ENCODE results near the gene APIP. TPM values are rescaled to one million over a fixed set of nuclear protein-coding genes. Genes with fewer than 3 reads are reported as not detected.

APIP gene
- total RNA-seq, 1 donor from 2014 or later, result 13.0 TPM

DNA sequence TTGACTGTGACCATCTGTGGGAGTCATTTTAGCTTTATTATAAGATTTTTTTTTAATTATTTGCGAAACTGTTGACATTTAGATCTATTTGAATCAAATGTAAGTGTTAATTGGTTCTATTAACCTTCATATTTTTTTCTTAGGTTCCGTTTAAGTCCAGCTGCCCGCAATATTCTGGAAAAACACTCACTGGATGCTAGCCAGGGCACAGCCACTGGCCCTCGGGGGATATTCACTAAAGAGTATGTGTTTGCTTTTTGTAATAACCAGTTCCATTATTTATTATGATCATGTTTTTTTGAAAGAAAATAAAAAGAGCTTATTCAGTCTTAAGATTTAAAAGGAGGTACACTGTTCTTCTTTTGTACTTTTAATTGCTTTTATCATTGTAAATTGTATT, 44.1 kb upstream of the APIP start:
- TF ChIP-seq, protein P1, sequence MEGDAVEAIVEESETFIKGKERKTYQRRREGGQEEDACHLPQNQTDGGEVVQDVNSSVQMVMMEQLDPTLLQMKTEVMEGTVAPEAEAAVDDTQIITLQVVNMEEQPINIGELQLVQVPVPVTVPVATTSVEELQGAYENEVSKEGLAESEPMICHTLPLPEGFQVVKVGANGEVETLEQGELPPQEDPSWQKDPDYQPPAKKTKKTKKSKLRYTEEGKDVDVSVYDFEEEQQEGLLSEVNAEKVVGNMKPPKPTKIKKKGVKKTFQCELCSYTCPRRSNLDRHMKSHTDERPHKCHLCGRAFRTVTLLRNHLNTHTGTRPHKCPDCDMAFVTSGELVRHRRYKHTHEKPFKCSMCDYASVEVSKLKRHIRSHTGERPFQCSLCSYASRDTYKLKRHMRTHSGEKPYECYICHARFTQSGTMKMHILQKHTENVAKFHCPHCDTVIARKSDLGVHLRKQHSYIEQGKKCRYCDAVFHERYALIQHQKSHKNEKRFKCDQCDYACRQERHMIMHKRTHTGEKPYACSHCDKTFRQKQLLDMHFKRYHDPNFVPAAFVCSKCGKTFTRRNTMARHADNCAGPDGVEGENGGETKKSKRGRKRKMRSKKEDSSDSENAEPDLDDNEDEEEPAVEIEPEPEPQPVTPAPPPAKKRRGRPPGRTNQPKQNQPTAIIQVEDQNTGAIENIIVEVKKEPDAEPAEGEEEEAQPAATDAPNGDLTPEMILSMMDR (IDR thresholded peaks at IDR 0.05; ENCODE audit: unreplicated experiment), result no peak
- Mint-ChIP-seq H3K4me3 (ENCODE audit: unreplicated experiment) (no peak overlapping the region), H3K27me3 (ENCODE audit: unreplicated experiment) (no peaks in the 10 kb centered on the region), H3K36me3 (ENCODE audit: low read depth, unreplicated experiment) (no peaks in the 10 kb centered on the region), H3K9me3 (ENCODE audit: unreplicated experiment) (no peaks in the 10 kb centered on the region), H3K27ac (ENCODE audit: unreplicated experiment) (no peak overlapping the region), H3K4me1 (ENCODE audit: unreplicated experiment) (no peaks in the 10 kb centered on the region)
- no peak for DNase-seq (ENCODE audit: low spot score)

DNA sequence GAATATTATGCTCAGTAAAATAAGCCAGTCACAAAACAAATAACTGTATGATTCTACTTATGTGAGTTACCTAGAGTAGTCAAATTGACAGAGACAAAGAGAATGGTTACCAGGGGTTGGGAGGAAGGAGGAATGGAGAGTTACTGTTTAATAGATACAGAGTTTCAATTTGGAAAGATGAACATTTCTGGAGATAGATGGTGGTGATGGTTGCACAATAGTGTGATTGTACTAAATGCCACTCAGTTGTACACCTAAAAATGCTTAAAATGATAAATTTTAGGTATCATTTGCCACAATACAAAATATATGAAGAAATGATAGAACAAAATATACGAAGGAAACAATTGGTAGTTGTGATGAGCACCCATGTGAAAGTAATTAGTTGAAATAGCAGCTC, 43.6 kb upstream of the APIP start:
- DNase-seq (ENCODE audit: low spot score), result no peak
- no peaks in the 10 kb centered on the region for H3K4me1 Mint-ChIP-seq (ENCODE audit: unreplicated experiment)
- no peaks in the 10 kb centered on the region for H3K36me3 Mint-ChIP-seq (ENCODE audit: low read depth, unreplicated experiment)
- H3K27me3 Mint-ChIP-seq (ENCODE audit: unreplicated experiment), result no peaks in the 10 kb centered on the region
- no peak overlapping the region for H3K27ac Mint-ChIP-seq (ENCODE audit: unreplicated experiment)
- H3K9me3 Mint-ChIP-seq (ENCODE audit: unreplicated experiment), result no peaks in the 10 kb centered on the region
- TF ChIP-seq, protein P1 (IDR thresholded peaks at IDR 0.05; ENCODE audit: unreplicated experiment), result no peak
- no peak overlapping the region for H3K4me3 Mint-ChIP-seq (ENCODE audit: unreplicated experiment)

DNA sequence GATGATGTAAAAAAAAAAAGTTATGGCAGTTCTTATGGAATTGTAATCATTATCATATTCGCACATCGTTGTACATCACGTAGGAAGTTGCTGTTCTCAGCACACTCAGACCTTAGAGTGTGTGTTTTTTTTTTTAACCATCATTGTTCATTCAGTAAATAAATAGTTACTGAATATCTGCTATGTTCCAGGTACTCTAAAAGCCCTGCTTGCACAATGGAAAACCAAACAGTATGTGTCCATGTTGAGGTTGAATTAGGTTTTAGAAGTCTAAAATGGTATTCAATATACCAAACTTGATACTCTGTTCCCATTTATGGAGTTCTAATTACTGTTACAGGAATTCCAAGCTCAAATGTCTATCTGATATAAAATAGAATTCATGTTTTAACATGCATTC, 41.4 kb upstream of the APIP start:
- no peak overlapping the region for H3K27ac Mint-ChIP-seq (ENCODE audit: unreplicated experiment)
- no peak for DNase-seq (ENCODE audit: low spot score)
- H3K4me3 Mint-ChIP-seq (ENCODE audit: unreplicated experiment), result no peak overlapping the region
- H3K4me1 Mint-ChIP-seq (ENCODE audit: unreplicated experiment), result no peaks in the 10 kb centered on the region
- no peaks in the 10 kb centered on the region for H3K36me3 Mint-ChIP-seq (ENCODE audit: low read depth, unreplicated experiment)
- H3K27me3 Mint-ChIP-seq (ENCODE audit: unreplicated experiment), result no peaks in the 10 kb centered on the region
- no peaks in the 10 kb centered on the region for H3K9me3 Mint-ChIP-seq (ENCODE audit: unreplicated experiment)
- TF ChIP-seq, protein P1 (IDR thresholded peaks at IDR 0.05; ENCODE audit: unreplicated experiment), result no peak

DNA sequence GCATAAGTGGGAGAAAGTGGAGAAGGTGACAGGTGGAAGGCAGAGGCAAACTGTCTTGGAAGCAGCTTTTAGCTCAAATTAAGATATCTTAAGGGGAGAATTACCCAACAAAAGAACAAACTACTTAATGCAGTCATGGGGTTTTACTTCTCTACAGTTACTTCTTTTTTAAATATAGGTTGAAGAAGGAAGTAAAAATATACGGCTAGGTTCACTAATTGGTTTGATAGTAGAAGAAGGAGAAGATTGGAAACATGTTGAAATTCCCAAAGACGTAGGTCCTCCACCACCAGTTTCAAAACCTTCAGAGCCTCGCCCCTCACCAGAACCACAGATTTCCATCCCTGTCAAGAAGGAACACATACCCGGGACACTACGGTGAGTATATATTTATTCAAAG, 41.0 kb upstream of the APIP start:
- Mint-ChIP-seq H3K4me1 (ENCODE audit: unreplicated experiment) (no peaks in the 10 kb centered on the region), H3K27me3 (ENCODE audit: unreplicated experiment) (no peaks in the 10 kb centered on the region), H3K27ac (ENCODE audit: unreplicated experiment) (no peak overlapping the region), H3K4me3 (ENCODE audit: unreplicated experiment) (no peak overlapping the region), H3K36me3 (ENCODE audit: low read depth, unreplicated experiment) (no peaks in the 10 kb centered on the region), H3K9me3 (ENCODE audit: unreplicated experiment) (no peaks in the 10 kb centered on the region)
- TF ChIP-seq, protein P1 (IDR thresholded peaks at IDR 0.05; ENCODE audit: unreplicated experiment), result no peak
- DNase-seq (ENCODE audit: low spot score), result no peak

DNA sequence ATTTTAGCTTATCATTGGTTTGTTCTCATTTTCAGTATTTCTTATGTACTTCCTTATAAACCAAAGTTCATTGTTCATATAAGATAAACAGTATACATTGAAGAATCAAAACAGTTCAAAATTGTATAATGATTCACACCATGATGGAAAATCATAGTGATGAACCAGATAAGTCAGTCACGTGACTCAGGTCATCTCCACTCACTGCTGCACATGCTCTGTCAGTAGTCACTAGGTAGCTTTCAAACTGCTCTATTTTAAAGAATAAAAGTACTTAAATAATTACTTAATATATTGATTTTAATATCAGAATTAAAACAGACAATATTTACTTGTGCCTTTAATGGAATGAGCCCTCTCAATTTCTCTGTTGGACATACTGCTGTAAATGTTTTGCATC, 37.8 kb upstream of the APIP start:
- TF ChIP-seq, protein P1 (IDR thresholded peaks at IDR 0.05; ENCODE audit: unreplicated experiment), result no peak
- Mint-ChIP-seq H3K4me3 (ENCODE audit: unreplicated experiment) (no peak overlapping the region), H3K27ac (ENCODE audit: unreplicated experiment) (no peak overlapping the region), H3K27me3 (ENCODE audit: unreplicated experiment) (no peaks in the 10 kb centered on the region), H3K36me3 (ENCODE audit: low read depth, unreplicated experiment) (no peaks in the 10 kb centered on the region), H3K4me1 (ENCODE audit: unreplicated experiment) (no peaks in the 10 kb centered on the region), H3K9me3 (ENCODE audit: unreplicated experiment) (no peaks in the 10 kb centered on the region)
- DNase-seq (ENCODE audit: low spot score), result no peak

Data from endothelial cell (in vitro differentiated cells).